NCI-H146 treated with DMSO at 0.1 percent for 48 hours (cell line): ENCODE data around the gene IRF4.

Source experiments
- DNase-seq: peaks from one replicate; lab custom pipeline; 2025; ENCODE audit not compliant: unreplicated experiment; lab: John Stamatoyannopoulos, UW

The IRF4 gene

DNA sequence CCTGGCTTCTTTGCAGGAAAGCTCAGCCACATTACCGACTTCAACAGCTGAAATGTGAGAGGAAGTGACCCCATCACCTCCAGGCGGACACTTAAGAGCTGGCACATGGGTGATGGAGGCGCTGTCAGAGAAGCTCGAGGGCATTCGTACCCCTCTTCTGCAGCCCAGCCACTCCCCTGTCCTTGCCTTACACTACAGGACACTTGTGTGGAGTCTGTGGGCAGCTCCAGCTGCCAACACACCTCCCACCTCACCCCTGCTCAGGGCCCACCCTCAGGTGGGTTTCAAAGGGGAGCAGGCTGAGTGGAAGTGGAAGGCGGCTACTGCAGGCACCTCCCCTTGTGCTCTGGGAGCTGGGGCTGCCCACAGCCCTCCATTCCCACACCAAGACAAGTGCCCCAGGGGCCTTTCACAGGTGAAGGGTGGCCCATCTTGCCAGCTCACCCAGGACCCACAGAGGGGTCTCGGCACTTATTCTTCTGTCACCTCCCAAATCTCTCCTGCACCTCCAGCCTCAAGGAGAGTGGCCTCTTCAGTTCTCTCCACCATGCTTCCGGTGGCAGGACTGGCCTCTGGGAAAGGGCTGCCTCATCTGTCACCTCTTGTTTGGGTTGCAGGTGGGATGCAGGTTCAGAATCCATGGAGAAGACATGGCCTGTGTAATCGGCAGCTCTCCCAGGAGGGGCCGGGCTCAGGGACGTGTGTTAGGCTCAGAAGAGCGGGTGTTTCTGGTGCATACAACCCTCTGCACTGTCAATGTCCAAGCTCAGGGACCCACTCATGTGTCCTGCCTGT lies 49.8 kb downstream of the IRF4 start:
- no peak for DNase-seq

DNA sequence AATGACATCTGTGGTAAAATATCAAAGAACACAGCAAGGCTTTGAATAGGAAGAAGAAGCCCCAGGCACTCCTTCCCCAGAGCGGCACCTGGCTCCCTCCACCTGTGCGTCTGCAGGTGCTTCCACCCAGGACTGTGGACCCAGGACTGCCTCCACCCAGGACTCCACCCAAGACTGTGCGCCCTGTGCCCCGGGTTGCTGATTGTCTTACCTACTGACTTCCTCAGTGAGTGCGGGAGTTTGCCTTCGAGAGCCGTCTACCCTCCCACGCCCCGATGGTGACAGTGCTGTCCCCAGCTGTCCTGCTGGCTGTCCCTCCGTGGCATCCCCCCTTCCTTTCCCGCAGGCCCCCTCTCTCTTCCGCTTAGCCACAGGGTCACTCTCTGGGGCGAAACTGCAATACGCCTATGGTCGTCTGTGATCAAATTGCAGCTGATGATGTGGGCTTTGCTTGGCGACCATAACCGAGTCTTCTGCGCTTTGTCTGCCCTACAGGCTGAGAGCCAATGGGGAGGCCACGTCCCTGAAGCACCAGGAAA lies 52.1 kb downstream of the IRF4 start:
- no peak for DNase-seq

DNA sequence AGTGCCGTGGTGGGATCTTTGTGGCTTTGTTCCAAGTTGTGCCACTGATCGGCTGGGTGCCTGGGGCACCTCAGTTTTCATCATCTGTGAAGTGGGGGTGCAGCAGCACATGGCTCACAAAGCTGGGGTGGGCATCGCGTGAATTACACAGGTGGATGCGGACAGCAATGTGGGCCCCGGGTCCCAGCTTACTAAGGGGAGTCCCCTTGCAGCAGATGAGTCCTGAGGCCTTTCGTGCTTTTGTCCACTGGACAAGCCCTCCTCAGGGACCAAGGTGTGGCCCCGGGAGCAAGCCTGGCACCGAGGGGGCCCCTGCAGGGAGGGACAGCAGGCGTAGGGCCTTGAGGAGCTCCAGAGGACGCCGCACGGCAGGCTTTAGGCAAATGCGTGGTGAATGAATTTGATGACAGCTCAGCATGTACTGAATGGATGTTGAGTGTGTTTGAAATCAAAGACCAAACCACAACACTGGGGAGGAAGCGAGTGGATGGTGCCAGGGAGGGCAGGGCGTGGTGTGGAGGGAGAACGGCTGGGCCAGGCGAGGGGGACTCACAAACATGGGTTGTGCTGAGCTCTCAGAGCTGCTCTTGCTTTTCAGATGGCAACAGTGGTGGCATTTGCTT lies 53.2 kb downstream of the IRF4 start:
- DNase-seq, result no peak

DNA sequence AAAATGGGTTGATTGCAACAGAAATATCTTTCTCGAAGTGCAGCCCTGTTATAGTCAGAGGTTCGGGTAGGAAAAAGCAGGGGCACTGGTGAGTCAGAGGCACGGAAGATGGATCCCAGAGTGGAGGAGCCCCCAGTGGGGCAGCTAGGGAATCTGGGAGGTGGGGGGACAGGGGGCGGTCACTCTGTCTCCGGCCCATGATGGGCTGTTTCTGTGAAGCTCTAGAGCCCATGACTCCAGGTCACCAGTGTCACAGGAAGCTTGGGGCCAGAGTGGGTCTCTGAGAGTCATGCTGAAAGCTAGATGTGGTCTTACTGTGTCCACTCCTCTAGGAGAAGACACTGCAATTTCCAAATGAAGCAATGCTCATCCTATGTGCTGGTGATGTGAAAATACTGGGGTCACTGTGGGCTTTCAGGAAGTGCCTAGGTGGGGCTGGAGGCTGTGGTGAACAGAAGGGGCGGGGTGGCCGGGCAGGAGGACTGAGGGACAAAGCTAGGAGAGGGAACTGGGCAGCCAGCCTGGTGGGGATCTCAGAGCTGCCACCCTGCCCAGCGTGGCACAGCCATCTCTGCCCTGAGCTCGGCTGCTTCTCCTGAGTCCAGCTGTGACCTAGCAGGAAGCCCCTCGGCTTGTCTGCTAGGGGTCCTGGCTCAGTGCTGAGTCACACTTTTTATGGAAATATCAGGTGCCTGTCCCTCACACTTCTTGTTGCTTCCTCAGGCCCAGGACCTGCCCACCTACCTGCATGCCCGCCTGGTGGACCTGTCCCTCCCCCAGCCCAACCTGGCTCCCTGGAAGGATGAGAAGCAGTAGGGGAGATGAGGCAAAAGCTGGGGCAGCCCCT lies 54.2 kb downstream of the IRF4 start:
- no peak for DNase-seq

DNA sequence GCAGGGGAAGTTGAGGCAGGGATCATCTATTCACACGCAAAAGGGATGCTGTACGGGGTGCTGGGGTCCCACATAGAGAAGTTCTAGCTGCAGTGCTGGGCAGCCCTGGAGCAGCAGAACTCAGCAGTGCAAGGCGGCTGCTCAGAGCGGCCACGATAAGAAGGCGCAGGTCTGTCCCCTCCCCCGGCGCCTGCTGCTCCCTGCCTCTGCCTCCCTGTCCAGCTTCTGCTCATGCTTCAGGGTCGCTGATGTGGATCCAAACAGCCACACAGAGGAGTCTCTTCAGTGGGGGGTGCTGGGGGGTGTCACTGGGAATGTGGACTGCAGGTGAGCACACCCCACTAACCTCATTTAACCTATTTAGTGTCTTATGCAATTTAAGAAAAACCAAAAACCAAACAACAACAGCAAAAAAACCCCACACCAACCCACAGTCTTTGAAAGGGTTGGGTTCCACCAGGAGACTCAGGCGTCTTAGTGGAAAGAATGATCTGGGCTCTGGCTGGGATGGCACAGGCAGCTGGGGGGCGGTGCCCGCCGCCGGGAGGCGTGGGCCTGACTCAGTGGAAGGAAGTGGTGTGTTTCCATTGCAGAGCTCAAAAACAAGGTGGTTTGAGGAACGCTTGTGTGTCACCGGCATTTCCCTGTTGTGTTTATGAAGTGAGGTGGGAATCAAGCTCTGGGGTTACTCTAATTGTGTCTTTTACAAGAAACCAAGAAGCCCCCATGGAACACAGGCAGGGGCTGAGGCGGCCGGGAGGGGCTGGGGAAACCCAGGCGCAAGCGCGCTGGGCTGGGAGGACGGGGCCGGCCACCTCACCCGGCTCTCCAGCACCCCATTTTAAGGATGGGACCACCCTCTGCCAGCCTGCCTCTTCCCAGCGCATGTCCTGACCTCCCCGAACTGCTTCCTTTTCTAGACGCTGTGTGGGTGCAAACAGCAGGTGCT lies 55.1 kb downstream of the IRF4 start:
- no peak for DNase-seq

DNA sequence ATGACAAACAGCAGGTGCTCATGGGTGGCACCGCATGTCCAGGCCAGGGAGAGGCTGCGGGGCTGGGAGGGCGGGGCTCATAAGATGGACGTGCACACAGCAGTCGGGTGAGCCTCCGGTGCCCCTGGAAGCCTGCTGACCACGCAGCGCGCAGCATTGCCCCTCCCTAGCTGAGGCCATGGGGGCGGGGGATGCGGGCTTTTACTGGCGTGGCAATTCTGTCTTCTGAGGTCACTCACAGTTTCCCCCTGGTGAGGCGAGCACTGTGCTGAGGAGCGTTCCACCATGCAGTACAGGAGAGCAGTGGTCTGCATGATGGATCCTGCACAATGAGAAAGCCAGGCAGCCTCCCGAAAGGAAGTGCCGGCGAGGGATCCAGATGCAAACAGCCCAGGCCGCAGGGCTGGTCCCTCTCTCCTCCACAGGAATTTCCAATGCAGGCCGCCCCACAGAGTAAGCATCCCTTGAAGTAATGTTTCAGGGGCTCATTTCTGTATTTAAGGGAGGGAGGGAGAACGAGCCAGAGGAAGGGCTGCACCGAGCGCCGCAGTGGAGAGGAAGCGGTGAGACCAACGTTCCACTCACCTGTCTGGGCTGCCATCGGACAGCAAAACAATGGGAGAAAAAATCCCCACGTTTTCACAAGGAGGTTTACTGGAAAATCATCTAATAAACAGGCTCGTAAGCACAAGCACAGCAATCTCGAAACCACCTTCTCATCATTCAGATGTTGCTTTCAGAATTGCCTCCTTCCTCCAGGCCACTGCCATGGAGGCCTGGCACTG lies 56.0 kb downstream of the IRF4 start:
- no peak for DNase-seq

DNA sequence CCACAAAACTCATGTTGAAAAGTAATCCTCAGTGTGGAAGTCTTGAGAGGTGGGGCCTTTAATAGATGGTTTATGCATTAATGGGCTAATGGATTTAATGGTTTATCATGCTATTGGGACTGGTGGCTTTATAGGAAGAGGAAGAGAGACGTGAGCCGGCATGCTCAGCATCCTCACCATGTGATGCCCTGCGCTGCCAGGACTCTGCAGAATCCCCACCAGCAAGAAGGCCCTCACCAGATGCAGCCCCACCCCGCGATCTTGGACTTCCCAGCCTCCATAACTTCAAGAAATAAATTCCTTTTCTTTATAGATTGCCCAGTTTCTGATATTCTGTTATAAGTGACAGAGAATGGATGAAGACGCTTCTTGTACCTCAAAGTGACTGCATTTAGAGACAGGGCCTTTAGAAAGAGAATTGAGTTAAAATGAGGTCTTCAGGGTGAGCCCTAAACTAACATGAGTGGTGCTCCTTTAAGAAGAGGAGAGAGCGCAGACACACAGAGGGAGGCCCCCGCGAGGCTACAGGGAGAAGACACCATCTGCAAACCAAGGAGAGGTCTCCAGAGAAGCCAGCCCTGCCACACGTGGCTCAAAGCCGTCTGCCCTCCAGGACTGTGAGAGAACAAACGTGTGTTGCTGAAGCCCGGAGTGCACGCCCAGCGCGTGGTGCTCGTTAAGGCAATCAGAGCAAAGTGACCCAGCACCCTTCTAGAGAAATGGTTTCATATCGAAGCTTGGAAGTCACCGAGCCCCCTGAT lies 56.9 kb downstream of the IRF4 start:
- DNase-seq, result no peak

DNA sequence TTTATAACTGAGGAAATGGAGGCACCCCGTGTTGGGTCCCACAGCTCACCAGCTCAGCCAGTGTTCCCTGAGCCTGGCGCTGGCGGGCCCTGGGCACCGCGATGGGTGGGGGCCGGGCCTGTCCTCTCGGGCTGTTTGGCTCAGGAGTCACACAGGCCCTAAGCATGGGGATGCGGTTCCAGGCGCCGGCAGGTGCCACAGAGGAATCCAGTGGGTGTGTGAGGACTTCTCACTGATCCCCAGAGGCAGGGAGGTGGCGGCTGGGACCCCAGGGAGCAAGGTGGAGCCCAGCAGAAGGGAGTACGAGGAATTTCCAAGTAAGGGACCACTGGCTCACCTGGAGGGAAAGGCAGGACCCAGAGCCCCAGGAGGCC lies 57.5 kb downstream of the IRF4 start:
- DNase-seq, result no peak

DNA sequence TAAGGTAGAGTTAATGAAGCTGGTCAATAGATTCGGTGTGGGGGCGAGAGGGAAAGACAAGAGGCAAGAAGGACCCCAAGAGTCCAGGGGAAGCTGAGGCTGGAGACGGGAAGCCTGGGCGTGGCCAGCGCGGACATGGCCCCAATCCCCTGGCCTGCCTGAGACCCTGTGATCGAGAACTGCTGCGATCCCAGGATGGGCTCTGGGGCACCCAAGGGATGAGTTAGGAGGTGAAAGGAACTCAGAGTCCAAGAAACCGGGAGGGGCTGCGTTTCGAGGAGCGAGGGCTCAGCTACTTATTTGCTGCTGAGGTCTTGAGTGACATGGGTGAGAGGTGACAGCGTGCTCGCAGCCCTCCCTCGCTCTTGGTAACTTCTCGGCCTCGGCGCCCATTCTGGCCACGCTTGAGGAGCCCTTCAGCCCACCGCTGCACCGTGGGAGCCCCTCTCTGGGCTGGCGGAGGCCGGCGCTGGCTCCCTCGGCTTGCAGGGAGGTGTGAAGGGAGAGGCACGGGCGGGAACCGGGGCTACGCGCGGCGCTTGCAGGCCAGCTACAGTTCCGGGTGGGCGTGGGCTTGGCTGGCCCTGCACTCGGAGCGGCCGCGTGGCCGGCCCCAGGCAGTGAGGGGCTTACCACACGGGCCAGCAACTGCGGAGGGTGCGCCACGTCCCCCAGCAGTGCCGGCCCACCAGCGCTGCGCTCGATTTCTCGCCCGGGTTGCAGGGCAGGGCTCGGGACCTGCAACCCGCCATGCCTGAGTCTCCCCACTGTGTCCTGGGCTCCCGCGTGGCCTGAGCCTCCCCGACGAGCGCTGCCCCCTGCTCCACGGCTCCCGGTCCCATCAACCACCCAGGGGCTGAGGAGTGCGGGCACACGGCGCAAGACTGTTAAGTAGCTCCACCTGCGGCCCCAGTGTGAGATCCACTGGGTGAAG lies 58.2 kb downstream of the IRF4 start:
- no peak for DNase-seq

DNA sequence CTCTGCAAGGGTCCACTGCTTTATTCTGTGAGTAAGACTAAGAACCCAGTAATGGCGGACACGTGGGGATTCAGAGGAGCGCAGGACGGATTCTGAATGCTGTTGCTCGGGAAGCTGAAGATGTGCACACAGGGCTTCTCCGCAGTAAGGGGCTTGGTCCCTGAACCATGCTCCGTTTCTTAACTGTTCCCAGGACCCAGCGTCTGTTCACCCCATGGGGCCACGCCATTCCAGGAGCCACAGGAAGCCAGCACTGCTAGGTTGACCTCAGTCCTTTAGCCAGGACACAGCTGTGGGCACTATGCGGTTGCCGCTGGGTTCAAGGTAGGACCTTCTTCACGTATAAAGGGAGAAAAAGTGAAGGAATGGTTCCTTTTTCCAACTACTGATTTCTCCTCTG lies 59.8 kb downstream of the IRF4 start:
- DNase-seq, result no peak

DNA sequence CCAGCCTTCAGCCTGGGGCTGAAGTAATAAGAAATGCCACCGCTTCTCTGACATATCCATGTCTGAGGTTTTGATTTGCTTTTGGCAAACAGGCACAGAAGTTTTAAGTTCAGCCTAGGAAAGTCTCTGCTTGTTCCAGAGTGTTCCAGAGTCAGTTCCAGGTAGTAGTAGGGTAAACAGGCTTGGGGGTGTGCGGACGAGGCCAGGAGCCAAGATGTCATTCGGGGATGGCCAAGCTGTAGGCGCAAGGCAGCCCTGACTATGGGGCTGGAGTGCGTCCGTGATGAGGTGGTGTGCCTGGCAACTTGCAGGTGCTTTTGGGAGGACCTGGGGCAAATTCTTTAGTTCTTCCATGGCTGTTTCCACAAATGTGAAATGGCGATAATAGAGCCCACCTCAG lies 60.3 kb downstream of the IRF4 start:
- no peak for DNase-seq

DNA sequence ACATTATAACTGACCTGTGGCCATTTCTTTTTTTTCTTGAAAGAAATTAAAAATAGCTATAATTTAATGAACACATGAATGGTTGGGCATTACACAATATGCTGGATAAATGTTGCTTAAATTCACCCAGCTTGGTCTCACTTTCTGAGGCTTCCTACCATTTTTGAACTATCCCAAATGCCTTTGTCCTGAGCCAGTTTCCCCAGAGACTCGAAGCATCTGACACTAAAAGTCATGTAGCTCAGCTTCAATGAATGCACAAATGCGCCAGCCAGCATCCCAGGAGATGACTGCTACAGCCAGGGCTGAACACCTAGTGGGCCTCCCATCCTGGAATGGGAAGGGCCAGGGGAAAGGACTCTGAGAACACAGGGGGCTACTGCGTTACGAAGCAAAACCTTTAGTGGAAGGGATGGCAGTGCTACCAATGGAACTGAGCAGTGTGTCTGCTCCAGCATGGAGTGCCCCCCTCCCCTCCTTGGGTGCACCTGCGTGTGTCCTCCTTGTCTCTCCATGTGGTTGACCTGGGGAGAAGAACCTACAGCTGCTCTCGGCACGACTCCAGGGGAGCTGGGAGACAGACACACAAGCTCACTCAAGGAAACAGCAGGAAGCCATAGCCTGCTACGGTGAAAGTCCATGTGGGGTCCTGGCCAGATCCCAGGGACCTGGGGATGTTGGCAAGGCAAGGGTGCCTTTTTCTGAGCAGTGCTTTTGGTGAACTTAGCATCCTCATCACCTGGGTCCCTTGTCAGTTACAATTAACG lies 60.9 kb downstream of the IRF4 start:
- DNase-seq, result peak; percentile 19

DNA sequence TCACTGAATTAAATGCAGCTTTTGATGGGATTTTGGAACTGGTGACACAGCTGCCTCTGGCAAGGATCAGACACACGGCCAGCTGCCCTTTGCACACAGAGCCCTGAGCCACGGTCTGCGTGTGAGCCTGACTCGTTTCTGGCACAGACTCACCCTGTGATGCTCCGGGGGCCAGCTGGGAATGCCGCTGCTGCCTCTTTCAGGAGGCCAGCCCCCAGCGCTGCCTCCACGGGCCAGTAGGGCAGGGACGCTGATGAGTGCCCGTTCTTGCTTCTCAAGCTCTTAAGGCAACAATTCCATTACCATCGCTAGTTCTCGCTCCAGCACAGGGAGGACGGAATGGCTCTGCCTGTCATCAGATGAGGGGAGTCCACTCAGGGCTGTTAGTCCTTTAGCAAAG lies 61.6 kb downstream of the IRF4 start:
- peak; percentile 14 for DNase-seq

DNA sequence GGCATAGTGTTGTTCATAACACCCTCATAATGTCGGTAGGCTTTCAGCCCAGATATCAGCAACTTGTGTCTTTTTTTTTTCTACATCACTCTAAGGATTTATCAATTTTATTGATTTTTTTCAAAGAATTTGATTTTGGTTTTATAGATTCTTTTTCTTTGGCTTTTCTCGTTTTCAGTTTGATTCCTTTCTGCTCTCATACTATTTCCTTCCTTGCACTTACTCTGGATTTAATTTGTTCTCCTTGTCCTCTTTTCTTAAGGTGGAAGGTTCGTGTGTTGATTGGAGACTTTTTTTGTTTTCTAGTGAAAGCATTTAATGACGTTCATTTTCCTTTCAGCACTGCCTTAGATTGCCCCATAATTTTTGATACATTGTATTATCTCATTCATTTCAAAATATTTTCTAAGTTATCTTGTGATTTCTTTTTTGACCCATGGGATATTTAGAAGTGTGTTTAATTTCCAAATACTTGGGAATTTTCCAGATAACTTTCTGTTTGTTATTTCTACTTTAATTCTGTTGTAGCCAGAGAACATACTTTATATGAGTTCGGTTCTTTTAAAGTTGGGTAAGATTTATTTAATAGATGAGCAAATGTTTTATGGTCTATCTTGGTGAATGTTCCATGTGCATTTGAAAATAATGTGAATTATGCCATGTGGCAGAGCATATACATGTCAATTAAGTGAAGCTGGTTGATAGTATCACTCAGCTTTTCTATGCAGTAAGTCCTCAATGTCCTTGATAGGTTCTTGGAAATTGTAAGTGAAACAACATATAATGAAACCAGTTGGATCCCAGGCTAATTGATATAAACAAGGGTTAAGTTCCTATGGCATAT lies 62.8 kb downstream of the IRF4 start:
- DNase-seq, result no peak

DNA sequence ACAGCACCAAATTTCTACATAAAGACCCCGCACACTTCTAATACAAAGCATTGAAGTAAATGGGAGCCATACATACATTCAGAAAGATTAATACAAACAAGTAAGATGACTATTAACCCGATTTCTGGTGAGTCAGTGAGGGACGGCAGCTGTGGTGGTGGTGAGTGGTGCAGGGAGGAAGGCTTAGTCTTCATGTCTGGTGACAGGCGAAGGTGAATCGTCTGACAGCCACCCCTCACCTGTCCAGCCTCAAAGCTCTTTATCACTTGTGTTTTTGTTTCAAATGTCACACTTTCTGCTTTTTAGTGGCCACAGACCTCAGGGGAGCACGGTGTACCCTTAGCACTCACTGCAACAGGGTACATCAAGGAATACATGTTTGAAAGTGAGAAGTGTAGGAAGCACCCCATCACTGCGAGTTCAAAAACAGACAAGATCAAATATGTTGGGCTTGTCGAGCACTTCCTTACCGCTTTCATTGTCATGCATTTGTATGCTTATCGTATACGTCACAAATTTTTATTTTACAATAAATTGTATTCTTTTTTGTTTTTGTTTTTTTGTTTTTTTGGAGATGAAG lies 63.5 kb downstream of the IRF4 start:
- DNase-seq, result no peak

DNA sequence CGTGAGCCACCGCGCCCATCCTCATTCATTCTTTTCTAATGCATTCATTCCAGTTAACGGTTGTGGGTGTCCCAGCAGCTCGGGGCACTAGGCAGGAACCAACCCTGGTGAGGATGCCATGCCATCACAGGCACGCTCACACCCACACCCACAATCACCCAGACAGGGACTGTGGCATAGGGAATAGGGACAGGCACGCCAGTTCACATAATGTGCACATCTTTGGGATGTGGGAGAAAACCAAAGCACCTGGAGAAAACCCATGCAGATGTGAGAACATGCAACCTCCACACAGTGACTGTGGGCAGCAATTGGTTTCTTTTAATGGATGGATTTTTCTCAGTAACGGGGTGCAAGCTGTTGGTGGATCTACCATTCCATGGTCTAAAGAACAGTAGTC lies 64.3 kb downstream of the IRF4 start:
- no peak for DNase-seq
